ENCODE measurements around the gene MED15.

The MED15 gene

GRCh38 chr22:20554824-20555223, 47.4 kb downstream of the MED15 start:
- no peak overlapping the region for H3K4me3 ChIP-seq (ENCODE audit: control insufficient read depth, low read depth, low read length)
- TF ChIP-seq, protein P1, sequence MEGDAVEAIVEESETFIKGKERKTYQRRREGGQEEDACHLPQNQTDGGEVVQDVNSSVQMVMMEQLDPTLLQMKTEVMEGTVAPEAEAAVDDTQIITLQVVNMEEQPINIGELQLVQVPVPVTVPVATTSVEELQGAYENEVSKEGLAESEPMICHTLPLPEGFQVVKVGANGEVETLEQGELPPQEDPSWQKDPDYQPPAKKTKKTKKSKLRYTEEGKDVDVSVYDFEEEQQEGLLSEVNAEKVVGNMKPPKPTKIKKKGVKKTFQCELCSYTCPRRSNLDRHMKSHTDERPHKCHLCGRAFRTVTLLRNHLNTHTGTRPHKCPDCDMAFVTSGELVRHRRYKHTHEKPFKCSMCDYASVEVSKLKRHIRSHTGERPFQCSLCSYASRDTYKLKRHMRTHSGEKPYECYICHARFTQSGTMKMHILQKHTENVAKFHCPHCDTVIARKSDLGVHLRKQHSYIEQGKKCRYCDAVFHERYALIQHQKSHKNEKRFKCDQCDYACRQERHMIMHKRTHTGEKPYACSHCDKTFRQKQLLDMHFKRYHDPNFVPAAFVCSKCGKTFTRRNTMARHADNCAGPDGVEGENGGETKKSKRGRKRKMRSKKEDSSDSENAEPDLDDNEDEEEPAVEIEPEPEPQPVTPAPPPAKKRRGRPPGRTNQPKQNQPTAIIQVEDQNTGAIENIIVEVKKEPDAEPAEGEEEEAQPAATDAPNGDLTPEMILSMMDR (IDR thresholded peaks at IDR 0.05; ENCODE audit: control insufficient read depth, insufficient read depth, low read depth, low read length, missing control alignments), result no peak
- DNase-seq (ENCODE audit: low read depth), result no peak

- DNase-seq (ENCODE audit: low read depth), result no peak
- no peak overlapping the region for H3K4me3 ChIP-seq (ENCODE audit: control insufficient read depth, low read depth, low read length)
- TF ChIP-seq, protein P1 (IDR thresholded peaks at IDR 0.05; ENCODE audit: control insufficient read depth, insufficient read depth, low read depth, low read length, missing control alignments), result no peak
These were observed 51.1 kb downstream of the MED15 start for GRCh38 chr22:20558534-20558933.

DNA sequence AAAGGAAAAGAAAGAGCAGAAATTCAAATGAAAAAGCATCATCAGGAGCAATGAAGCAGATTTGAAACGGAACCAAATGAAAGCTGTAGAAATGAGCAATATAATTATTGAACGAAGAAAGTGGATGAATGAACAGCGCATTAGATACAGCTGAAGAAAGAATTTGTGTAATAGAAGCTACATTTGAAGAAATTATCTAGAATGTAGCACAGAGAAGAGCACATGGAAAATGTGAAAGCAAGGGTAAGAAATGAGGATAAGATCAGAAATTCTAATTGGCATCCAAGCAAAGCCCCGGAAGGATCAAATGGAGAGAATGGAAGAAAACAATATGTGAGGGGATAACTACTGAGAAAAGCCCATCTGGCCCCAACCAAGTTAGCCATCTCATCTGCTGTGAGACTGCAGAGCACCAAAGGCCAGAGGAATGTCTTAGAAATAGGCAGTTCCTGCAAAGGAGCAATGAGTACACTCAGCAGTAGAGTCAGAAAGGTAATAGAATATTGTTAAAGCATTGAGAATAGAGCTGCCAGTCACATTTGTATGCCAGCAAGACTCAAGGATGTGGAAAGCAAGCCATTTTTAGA, 51.9 kb downstream of the MED15 start:
- H3K4me3 ChIP-seq (ENCODE audit: control insufficient read depth, low read depth, low read length), result no peak overlapping the region
- TF ChIP-seq, protein P1 (IDR thresholded peaks at IDR 0.05; ENCODE audit: control insufficient read depth, insufficient read depth, low read depth, low read length, missing control alignments), result no peak
- no peak for DNase-seq (ENCODE audit: low read depth)

GRCh38 chr22:20560716-20561115, 53.3 kb downstream of the MED15 start:
- TF ChIP-seq, protein P1 (IDR thresholded peaks at IDR 0.05; ENCODE audit: control insufficient read depth, insufficient read depth, low read depth, low read length, missing control alignments), result no peak
- no peak for DNase-seq (ENCODE audit: low read depth)
- H3K4me3 ChIP-seq (ENCODE audit: control insufficient read depth, low read depth, low read length), result no peak overlapping the region

GRCh38 chr22:20561882-20562281, 54.5 kb downstream of the MED15 start:
- TF ChIP-seq, protein P1 (IDR thresholded peaks at IDR 0.05; ENCODE audit: control insufficient read depth, insufficient read depth, low read depth, low read length, missing control alignments), result no peak
- H3K4me3 ChIP-seq (ENCODE audit: control insufficient read depth, low read depth, low read length), result no peak overlapping the region
- DNase-seq (ENCODE audit: low read depth), result no peak

- no peak for DNase-seq (ENCODE audit: low read depth)
- no peak overlapping the region for H3K4me3 ChIP-seq (ENCODE audit: control insufficient read depth, low read depth, low read length)
- TF ChIP-seq, protein P1 (IDR thresholded peaks at IDR 0.05; ENCODE audit: control insufficient read depth, insufficient read depth, low read depth, low read length, missing control alignments), result no peak
These were observed 55.4 kb downstream of the MED15 start for GRCh38 chr22:20562607-20563465.
